ENCODE data around the gene ADNP.

The ADNP gene

GRCh38 chr20:50872560-50873425 is 58.4 kb downstream of the ADNP start:
- DNase-seq (ENCODE audit: low spot score) = no peak

GRCh38 chr20:50870561-50871161 is 60.6 kb downstream of the ADNP start:
- DNase-seq (ENCODE audit: low spot score) = no peak

- no peak for DNase-seq (ENCODE audit: low spot score)
Measured at GRCh38 chr20:50868509-50869495, 62.4 kb downstream of the ADNP start.

- no peak for DNase-seq (ENCODE audit: low spot score)
Measured at GRCh38 chr20:50867805-50868204, 63.4 kb downstream of the ADNP start.

- no peak for DNase-seq (ENCODE audit: low spot score)
Measured at GRCh38 chr20:50866831-50867230, 64.4 kb downstream of the ADNP start.

- no peak for DNase-seq (ENCODE audit: low spot score)
Measured at GRCh38 chr20:50866036-50866685, 65.1 kb downstream of the ADNP start.

- DNase-seq (ENCODE audit: low spot score) = no peak
Measured at GRCh38 chr20:50865591-50865990, 65.6 kb downstream of the ADNP start.

GRCh38 chr20:50865114-50865513 is 66.1 kb downstream of the ADNP start:
- DNase-seq (ENCODE audit: low spot score) = no peak

- DNase-seq (ENCODE audit: low spot score) = no peak
Measured at GRCh38 chr20:50862546-50862945, 68.7 kb downstream of the ADNP start.

- DNase-seq (ENCODE audit: low spot score) = no peak
Measured at GRCh38 chr20:50861012-50861411, 70.2 kb downstream of the ADNP start.

- no peak for DNase-seq (ENCODE audit: low spot score)
Measured at GRCh38 chr20:50859161-50859560, 72.1 kb downstream of the ADNP start.

GRCh38 chr20:50858525-50858924 is 72.7 kb downstream of the ADNP start:
- no peak for DNase-seq (ENCODE audit: low spot score)

GRCh38 chr20:50857348-50857747 is 73.9 kb downstream of the ADNP start:
- no peak for DNase-seq (ENCODE audit: low spot score)

- DNase-seq (ENCODE audit: low spot score) = no peak
Measured at GRCh38 chr20:50856475-50857041, 74.7 kb downstream of the ADNP start.

GRCh38 chr20:50855498-50856474 is 75.5 kb downstream of the ADNP start:
- DNase-seq (ENCODE audit: low spot score) = no peak

GRCh38 chr20:50854506-50855249 is 76.6 kb downstream of the ADNP start:
- DNase-seq (ENCODE audit: low spot score) = no peak

- no peak for DNase-seq (ENCODE audit: low spot score)
Measured at GRCh38 chr20:50852085-50852484, 79.2 kb downstream of the ADNP start.

- DNase-seq (ENCODE audit: low spot score) = no peak
Measured at GRCh38 chr20:50850721-50851286, 80.4 kb downstream of the ADNP start.

Measured in hematopoietic multipotent progenitor cell treated with erythropoietin and hydrocortisone succinate and interleukin-3 and kit ligand, for 15 days (in vitro differentiated cells).